ENCODE data around the gene GCK.

GCK gene

GRCh38 chr7:44121761-44122420 lies 67.3 kb downstream of the GCK start:
- DNase-seq (ENCODE audit: low spot score) = no peak
- TF ChIP-seq CTCF (IDR thresholded peaks at IDR 0.05; ENCODE audit: extremely low read depth, insufficient read depth, missing control alignments) = no peak
- in situ Hi-C loops (cut with MboI; ENCODE audit: low pct_unique_long_range_greater_than_20kb, low sequenced_read_pairs, unreplicated experiment) = no loop called here

- DNase-seq (ENCODE audit: low spot score) = no peak
- in situ Hi-C loops (cut with MboI; ENCODE audit: low pct_unique_long_range_greater_than_20kb, low sequenced_read_pairs, unreplicated experiment) = no loop called here
- no peak for TF ChIP-seq CTCF (IDR thresholded peaks at IDR 0.05; ENCODE audit: extremely low read depth, insufficient read depth, missing control alignments)
Observed at GRCh38 chr7:44120395-44120794, 68.8 kb downstream of the GCK start.

GRCh38 chr7:44119829-44120380 lies 69.3 kb downstream of the GCK start:
- in situ Hi-C loops (cut with MboI; ENCODE audit: low pct_unique_long_range_greater_than_20kb, low sequenced_read_pairs, unreplicated experiment) = no loop called here
- no peak for DNase-seq (ENCODE audit: low spot score)
- no peak for TF ChIP-seq CTCF (IDR thresholded peaks at IDR 0.05; ENCODE audit: extremely low read depth, insufficient read depth, missing control alignments)

- in situ Hi-C loops (cut with MboI; ENCODE audit: low pct_unique_long_range_greater_than_20kb, low sequenced_read_pairs, unreplicated experiment) = no loop called here
- no peak for TF ChIP-seq CTCF (IDR thresholded peaks at IDR 0.05; ENCODE audit: extremely low read depth, insufficient read depth, missing control alignments)
- DNase-seq (ENCODE audit: low spot score) = no peak
Observed at GRCh38 chr7:44117801-44118429, 71.3 kb downstream of the GCK start.

- TF ChIP-seq CTCF (IDR thresholded peaks at IDR 0.05; ENCODE audit: extremely low read depth, insufficient read depth, missing control alignments) = no peak
- DNase-seq (ENCODE audit: low spot score) = no peak
- in situ Hi-C loops (cut with MboI; ENCODE audit: low pct_unique_long_range_greater_than_20kb, low sequenced_read_pairs, unreplicated experiment) = no loop called here
Observed at GRCh38 chr7:44116789-44117666, 72.2 kb downstream of the GCK start.

GRCh38 chr7:44116087-44116788 lies 73.0 kb downstream of the GCK start:
- TF ChIP-seq CTCF (IDR thresholded peaks at IDR 0.05; ENCODE audit: extremely low read depth, insufficient read depth, missing control alignments) = no peak
- no peak for DNase-seq (ENCODE audit: low spot score)
- in situ Hi-C loops (cut with MboI; ENCODE audit: low pct_unique_long_range_greater_than_20kb, low sequenced_read_pairs, unreplicated experiment) = no loop called here
